OCI-LY1 (cell line): ENCODE results near the gene IL1RAPL1.

Source experiments
- EZH2 ChIP-seq: fragments of 200-600 bp; sonication (generic), shearing (Covaris generic); IDR thresholded peaks from 2 replicates; pipeline ENCODE4 v1.8.0; 2017; ENCODE audit warnings: borderline replicate concordance, mixed run types, mild to moderate bottlenecking, antibody characterized with exemption, low read length, moderate library complexity, mixed read lengths
- TF ChIP-seq, protein P1 (sequence below): fragments of 200-600 bp; sonication (generic), shearing (Covaris generic); IDR thresholded peaks from 2 replicates; pipeline ENCODE4 v1.5.1; 2017; ENCODE audit warnings: mild to moderate bottlenecking, antibody characterized with exemption, low read length, moderate library complexity, mixed read lengths

DNA sequence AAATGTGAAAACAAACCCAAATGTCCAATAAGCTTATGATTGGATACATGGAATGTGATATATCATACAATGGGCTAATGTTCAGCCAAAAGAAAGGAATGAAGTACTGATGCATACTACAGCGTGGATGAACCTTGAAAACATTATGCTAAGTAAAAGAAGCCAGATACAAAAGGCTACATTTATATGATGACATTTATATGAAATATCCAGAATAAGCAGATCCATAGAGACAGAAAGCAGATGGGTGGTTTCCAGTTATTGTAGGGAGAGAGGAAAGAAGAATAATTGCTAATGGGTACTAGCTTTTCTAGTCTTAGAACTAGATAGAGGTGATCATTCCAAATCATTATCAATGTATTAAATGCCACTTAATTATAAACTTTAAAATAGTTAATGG, 801.3 kb downstream of the IL1RAPL1 start:
- TF ChIP-seq, protein P1, sequence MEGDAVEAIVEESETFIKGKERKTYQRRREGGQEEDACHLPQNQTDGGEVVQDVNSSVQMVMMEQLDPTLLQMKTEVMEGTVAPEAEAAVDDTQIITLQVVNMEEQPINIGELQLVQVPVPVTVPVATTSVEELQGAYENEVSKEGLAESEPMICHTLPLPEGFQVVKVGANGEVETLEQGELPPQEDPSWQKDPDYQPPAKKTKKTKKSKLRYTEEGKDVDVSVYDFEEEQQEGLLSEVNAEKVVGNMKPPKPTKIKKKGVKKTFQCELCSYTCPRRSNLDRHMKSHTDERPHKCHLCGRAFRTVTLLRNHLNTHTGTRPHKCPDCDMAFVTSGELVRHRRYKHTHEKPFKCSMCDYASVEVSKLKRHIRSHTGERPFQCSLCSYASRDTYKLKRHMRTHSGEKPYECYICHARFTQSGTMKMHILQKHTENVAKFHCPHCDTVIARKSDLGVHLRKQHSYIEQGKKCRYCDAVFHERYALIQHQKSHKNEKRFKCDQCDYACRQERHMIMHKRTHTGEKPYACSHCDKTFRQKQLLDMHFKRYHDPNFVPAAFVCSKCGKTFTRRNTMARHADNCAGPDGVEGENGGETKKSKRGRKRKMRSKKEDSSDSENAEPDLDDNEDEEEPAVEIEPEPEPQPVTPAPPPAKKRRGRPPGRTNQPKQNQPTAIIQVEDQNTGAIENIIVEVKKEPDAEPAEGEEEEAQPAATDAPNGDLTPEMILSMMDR: no peak
- no peak for TF ChIP-seq EZH2
